WTC11 (cell line): ENCODE results near the gene MRPL34. TPM values are rescaled to one million over a fixed set of nuclear protein-coding genes. Genes with fewer than 3 reads are reported as not detected.

Experiments
- ATAC-seq: fragments of 200-7000 bp; cut with Tn5 transposase; 2 replicates; pipeline ENCODE4 v1.10.0; 2021; ENCODE audit warnings: mild to moderate bottlenecking, moderate library complexity
- CTCF ChIA-PET: fragments of 300-600 bp; sonication (Branson Sonifier 250); formaldehyde crosslinking; loops from one replicate; lab custom pipeline; 2021; ENCODE audit warnings: antibody characterized with exemption; lab: Charles Lee
- POLR2A ChIA-PET: fragments of 350-600 bp; sonication (Branson Sonifier 250); formaldehyde crosslinking; loops from one replicate; lab custom pipeline; 2021; ENCODE audit warnings: antibody characterized with exemption; lab: Charles Lee
- DNase-seq: peaks from one replicate; pipeline ENCODE4 v3.0.0; 2021; ENCODE audit warnings: low spot score
- H3K27ac Mint-ChIP-seq: 2 replicates; pipeline ENCODE4 v1.8.0; 2021; ENCODE audit warnings: mixed read lengths
- H3K27me3 Mint-ChIP-seq: 2 replicates; pipeline ENCODE4 v1.8.0; 2021; ENCODE audit warnings: low read depth, mild to moderate bottlenecking, moderate library complexity, mixed read lengths
- H3K36me3 Mint-ChIP-seq: 2 replicates; pipeline ENCODE4 v1.8.0; 2021; ENCODE audit warnings: mixed read lengths
- H3K4me1 Mint-ChIP-seq: 2 replicates; pipeline ENCODE4 v1.8.0; 2022; ENCODE audit warnings: mixed read lengths
- H3K4me3 Mint-ChIP-seq: 2 replicates; pipeline ENCODE4 v1.8.0; 2021; ENCODE audit warnings: mild to moderate bottlenecking, moderate library complexity, mixed read lengths
- H3K9me3 Mint-ChIP-seq: 2 replicates; pipeline ENCODE4 v1.8.0; 2021; ENCODE audit warnings: mixed read lengths
- CREB1 ChIP-seq: sonication (generic); formaldehyde crosslinking; IDR thresholded peaks from 2 replicates; pipeline ENCODE4 v1.8.0; 2023; ENCODE audit warnings: mild to moderate bottlenecking, missing genetic modification reagents
- CREM ChIP-seq: sonication (generic); formaldehyde crosslinking; IDR thresholded peaks from 2 replicates; pipeline ENCODE4 v1.8.1; 2022; ENCODE audit warnings: mild to moderate bottlenecking, missing genetic modification reagents, moderate library complexity
- EMX1 ChIP-seq: fragments of 250-450 bp; sonication (Bioruptor Pico); IDR thresholded peaks from 2 replicates; pipeline ENCODE4 v1.8.0; 2021; ENCODE audit warnings: mild to moderate bottlenecking
- ESRRA ChIP-seq: sonication (generic); formaldehyde crosslinking; IDR thresholded peaks from 2 replicates; pipeline ENCODE4 v1.8.1; 2022; ENCODE audit warnings: mild to moderate bottlenecking, missing genetic modification reagents, borderline replicate concordance
- FOXJ3 ChIP-seq: sonication (generic); formaldehyde crosslinking; IDR thresholded peaks from 2 replicates; pipeline ENCODE4 v1.9.0; 2021; ENCODE audit warnings: missing genetic modification reagents, mild to moderate bottlenecking, borderline replicate concordance
- MXD4 ChIP-seq: fragments of 250-450 bp; sonication (Bioruptor Pico); IDR thresholded peaks from 2 replicates; pipeline ENCODE4 v1.8.0; 2021; ENCODE audit warnings: mild to moderate bottlenecking, moderate library complexity, borderline replicate concordance
- MYBL2 ChIP-seq: sonication (generic); formaldehyde crosslinking; IDR thresholded peaks from 2 replicates; pipeline ENCODE4 v1.8.1; 2023; ENCODE audit warnings: mild to moderate bottlenecking, moderate library complexity, missing genetic modification reagents
- NFATC4 ChIP-seq: fragments of 250-450 bp; sonication (Bioruptor Pico); IDR thresholded peaks from 2 replicates; pipeline ENCODE4 v1.9.0; 2021; ENCODE audit warnings: mild to moderate bottlenecking
- NFYB ChIP-seq: sonication (generic); formaldehyde crosslinking; conservative IDR thresholded peaks from 2 replicates; pipeline ENCODE4 v1.8.0; 2022; ENCODE audit warnings: low read depth, missing genetic modification reagents
- NR2C2 ChIP-seq: sonication (generic); formaldehyde crosslinking; IDR thresholded peaks from 2 replicates; pipeline ENCODE4 v1.8.0; 2022; ENCODE audit warnings: mild to moderate bottlenecking, missing genetic modification reagents
- PRRX2 ChIP-seq: fragments of 250-450 bp; sonication (Bioruptor Pico); IDR thresholded peaks from 2 replicates; pipeline ENCODE4 v1.8.0; 2021; ENCODE audit warnings: mild to moderate bottlenecking
- SOX15 ChIP-seq: fragments of 250-450 bp; sonication (Bioruptor Pico); IDR thresholded peaks from 2 replicates; pipeline ENCODE4 v1.9.0; 2021; ENCODE audit warnings: mild to moderate bottlenecking
- SP1 ChIP-seq: sonication (generic); formaldehyde crosslinking; conservative IDR thresholded peaks from 2 replicates; pipeline ENCODE4 v1.8.1; 2022; ENCODE audit warnings: missing genetic modification reagents
- TEAD1 ChIP-seq: sonication (generic); formaldehyde crosslinking; IDR thresholded peaks from 2 replicates; pipeline ENCODE4 v1.8.0; 2022; ENCODE audit warnings: mild to moderate bottlenecking, missing genetic modification reagents
- TEAD4 ChIP-seq: sonication (generic); formaldehyde crosslinking; IDR thresholded peaks from 2 replicates; pipeline ENCODE4 v1.8.0; 2022; ENCODE audit warnings: mild to moderate bottlenecking, missing genetic modification reagents
- ZBTB21 ChIP-seq: sonication (generic); formaldehyde crosslinking; IDR thresholded peaks from 2 replicates; pipeline ENCODE4 v1.8.1; 2023; ENCODE audit warnings: mild to moderate bottlenecking, missing genetic modification reagents, borderline replicate concordance
- ZNF263 ChIP-seq: sonication (generic); formaldehyde crosslinking; IDR thresholded peaks from 2 replicates; pipeline ENCODE4 v1.8.1; 2022; ENCODE audit warnings: low read depth, mild to moderate bottlenecking, moderate library complexity, missing genetic modification reagents
- total RNA-seq: library from RNA; stranded (reverse); gene quantifications from 3 replicates; pipeline ENCODE4 v1.2.3, GENCODE V29; 2021
- TF ChIP-seq, protein P1 (sequence below): sonication (generic); formaldehyde crosslinking; IDR thresholded peaks from 2 replicates; pipeline ENCODE4 v1.8.0; 2023; ENCODE audit warnings: missing genetic modification reagents, mild to moderate bottlenecking, borderline replicate concordance
- TF ChIP-seq, protein P2 (sequence below): fragments of 250-450 bp; sonication (Bioruptor Pico); IDR thresholded peaks from 2 replicates; pipeline ENCODE4 v1.9.0; 2021; ENCODE audit warnings: mild to moderate bottlenecking
- TF ChIP-seq, protein P3 (sequence below): sonication (generic); formaldehyde crosslinking; IDR thresholded peaks from 2 replicates; pipeline ENCODE4 v1.8.0; 2022; ENCODE audit warnings: mild to moderate bottlenecking, missing genetic modification reagents
- TF ChIP-seq, protein P4 (sequence below): sonication (generic); formaldehyde crosslinking; IDR thresholded peaks from 2 replicates; pipeline ENCODE4 v1.8.0; 2022; ENCODE audit warnings: mild to moderate bottlenecking, missing genetic modification reagents
- TF ChIP-seq, protein P5 (sequence below): sonication (generic); formaldehyde crosslinking; IDR thresholded peaks from 2 replicates; pipeline ENCODE4 v1.8.0; 2022; ENCODE audit warnings: missing genetic modification reagents
- TF ChIP-seq, protein P6 (sequence below): sonication (generic); formaldehyde crosslinking; IDR thresholded peaks from 2 replicates; pipeline ENCODE4 v1.8.1; 2023; ENCODE audit warnings: mild to moderate bottlenecking, missing genetic modification reagents, moderate library complexity
- TF ChIP-seq, protein P7 (sequence below): fragments of 250-450 bp; sonication (Bioruptor Pico); IDR thresholded peaks from 2 replicates; pipeline ENCODE4 v1.9.0; 2021; ENCODE audit warnings: moderate library complexity, mild to moderate bottlenecking, inconsistent platforms, borderline replicate concordance

Gene MRPL34
- total RNA-seq, 1 experiment from 2014 or later = 130 TPM

DNA sequence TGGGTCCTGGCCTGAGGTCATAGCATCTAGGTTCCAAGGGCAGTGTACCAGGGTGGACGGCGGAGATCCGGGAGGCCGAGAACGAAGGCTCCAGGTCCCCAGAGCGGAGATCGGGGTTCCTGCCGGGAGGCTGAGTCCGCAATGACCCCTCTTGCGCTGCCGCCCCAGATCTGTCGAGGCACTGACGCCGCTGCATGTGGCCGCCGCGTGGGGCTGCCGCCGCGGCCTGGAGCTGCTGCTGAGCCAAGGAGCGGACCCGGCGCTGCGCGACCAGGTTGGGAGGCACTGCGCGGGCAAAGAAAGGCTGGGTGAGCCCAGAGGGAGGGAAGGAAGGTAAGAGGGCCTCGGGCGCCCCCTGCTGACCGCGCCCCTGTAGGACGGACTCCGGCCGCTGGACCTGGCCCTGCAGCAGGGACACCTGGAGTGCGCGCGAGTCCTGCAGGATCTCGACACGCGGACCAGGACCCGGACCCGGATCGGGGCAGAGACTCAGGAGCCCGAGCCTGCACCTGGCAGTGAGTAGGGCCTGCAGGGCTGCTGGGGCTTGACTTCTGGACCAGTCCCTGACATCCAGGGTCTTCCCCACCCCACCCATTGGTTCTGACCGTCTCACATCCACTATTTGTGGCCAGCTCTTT lies 23.1 kb upstream of the MRPL34 start:
- Mint-ChIP-seq H3K4me3 (peak overlapping the region; percentile 70), H3K9me3 (no peaks in the 10 kb centered on the region), H3K27ac (no peak overlapping the region), H3K4me1 (peaks cover 3% of the 10 kb centered on the region; the same call in 1 of the 2 replicates), H3K36me3 (peaks cover 12% of the 10 kb centered on the region), H3K27me3 (peaks cover 6% of the 10 kb centered on the region)
- DNase-seq = peak; percentile 92
- peak; percentile 91 for ATAC-seq
- ChIA-PET CTCF (interaction anchor here (0.5 to 5.3 kb wide), 21 partner anchors 9 to 430 kb away, joined by 3 to 29 read pairs (median 5); partner anchors contain the start of genes BABAM1, OCEL1 and USE1), POLR2A (interaction anchor here (1.5 to 2.7 kb wide), 3 partner anchors 15 to 56 kb away, joined by 4 to 13 read pairs (median 4); partner anchors contain the start of genes BABAM1 and OCEL1)
- TF ChIP-seq, protein P1, sequence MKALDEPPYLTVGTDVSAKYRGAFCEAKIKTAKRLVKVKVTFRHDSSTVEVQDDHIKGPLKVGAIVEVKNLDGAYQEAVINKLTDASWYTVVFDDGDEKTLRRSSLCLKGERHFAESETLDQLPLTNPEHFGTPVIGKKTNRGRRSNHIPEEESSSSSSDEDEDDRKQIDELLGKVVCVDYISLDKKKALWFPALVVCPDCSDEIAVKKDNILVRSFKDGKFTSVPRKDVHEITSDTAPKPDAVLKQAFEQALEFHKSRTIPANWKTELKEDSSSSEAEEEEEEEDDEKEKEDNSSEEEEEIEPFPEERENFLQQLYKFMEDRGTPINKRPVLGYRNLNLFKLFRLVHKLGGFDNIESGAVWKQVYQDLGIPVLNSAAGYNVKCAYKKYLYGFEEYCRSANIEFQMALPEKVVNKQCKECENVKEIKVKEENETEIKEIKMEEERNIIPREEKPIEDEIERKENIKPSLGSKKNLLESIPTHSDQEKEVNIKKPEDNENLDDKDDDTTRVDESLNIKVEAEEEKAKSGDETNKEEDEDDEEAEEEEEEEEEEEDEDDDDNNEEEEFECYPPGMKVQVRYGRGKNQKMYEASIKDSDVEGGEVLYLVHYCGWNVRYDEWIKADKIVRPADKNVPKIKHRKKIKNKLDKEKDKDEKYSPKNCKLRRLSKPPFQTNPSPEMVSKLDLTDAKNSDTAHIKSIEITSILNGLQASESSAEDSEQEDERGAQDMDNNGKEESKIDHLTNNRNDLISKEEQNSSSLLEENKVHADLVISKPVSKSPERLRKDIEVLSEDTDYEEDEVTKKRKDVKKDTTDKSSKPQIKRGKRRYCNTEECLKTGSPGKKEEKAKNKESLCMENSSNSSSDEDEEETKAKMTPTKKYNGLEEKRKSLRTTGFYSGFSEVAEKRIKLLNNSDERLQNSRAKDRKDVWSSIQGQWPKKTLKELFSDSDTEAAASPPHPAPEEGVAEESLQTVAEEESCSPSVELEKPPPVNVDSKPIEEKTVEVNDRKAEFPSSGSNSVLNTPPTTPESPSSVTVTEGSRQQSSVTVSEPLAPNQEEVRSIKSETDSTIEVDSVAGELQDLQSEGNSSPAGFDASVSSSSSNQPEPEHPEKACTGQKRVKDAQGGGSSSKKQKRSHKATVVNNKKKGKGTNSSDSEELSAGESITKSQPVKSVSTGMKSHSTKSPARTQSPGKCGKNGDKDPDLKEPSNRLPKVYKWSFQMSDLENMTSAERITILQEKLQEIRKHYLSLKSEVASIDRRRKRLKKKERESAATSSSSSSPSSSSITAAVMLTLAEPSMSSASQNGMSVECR (CRISPR knock-in tag) = peak; percentile 98
- TF ChIP-seq NFATC4 (CRISPR knock-in tag) (no peak), ESRRA (CRISPR knock-in tag) (peak; percentile 96; the same call in 1 of the 2 replicates), ZNF263 (CRISPR knock-in tag) (0 out of 2 replicates have a peak, but pooled peaks have one; percentile 48), TEAD4 (peak; percentile 93), FOXJ3 (CRISPR knock-in tag) (no peak), EMX1 (no peak), PRRX2 (CRISPR knock-in tag) (0 out of 2 replicates have a peak, but pooled peaks have one; percentile 51), NFYB (peak; percentile 52; the same call in 1 of the 2 replicates), CREB1 (CRISPR knock-in tag) (peak; percentile 83; the same call in 1 of the 2 replicates), ZBTB21 (peak; percentile 90), MXD4 (CRISPR knock-in tag) (no peak), CREM (CRISPR knock-in tag) (no peak), MYBL2 (CRISPR knock-in tag) (peak; percentile 93), SOX15 (CRISPR knock-in tag) (no peak), SP1 (CRISPR knock-in tag) (peak; percentile 53), NR2C2 (peak; percentile 84; the same call in 1 of the 2 replicates), TEAD1 (CRISPR knock-in tag) (peak; percentile 95)
- TF ChIP-seq, protein P2, sequence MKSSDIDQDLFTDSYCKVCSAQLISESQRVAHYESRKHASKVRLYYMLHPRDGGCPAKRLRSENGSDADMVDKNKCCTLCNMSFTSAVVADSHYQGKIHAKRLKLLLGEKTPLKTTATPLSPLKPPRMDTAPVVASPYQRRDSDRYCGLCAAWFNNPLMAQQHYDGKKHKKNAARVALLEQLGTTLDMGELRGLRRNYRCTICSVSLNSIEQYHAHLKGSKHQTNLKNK (CRISPR knock-in tag) = no peak
- TF ChIP-seq, protein P3, sequence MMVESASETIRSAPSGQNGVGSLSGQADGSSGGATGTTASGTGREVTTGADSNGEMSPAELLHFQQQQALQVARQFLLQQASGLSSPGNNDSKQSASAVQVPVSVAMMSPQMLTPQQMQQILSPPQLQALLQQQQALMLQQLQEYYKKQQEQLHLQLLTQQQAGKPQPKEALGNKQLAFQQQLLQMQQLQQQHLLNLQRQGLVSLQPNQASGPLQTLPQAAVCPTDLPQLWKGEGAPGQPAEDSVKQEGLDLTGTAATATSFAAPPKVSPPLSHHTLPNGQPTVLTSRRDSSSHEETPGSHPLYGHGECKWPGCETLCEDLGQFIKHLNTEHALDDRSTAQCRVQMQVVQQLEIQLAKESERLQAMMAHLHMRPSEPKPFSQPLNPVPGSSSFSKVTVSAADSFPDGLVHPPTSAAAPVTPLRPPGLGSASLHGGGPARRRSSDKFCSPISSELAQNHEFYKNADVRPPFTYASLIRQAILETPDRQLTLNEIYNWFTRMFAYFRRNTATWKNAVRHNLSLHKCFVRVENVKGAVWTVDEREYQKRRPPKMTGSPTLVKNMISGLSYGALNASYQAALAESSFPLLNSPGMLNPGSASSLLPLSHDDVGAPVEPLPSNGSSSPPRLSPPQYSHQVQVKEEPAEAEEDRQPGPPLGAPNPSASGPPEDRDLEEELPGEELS (CRISPR knock-in tag) = peak; percentile 84
- TF ChIP-seq, protein P4, sequence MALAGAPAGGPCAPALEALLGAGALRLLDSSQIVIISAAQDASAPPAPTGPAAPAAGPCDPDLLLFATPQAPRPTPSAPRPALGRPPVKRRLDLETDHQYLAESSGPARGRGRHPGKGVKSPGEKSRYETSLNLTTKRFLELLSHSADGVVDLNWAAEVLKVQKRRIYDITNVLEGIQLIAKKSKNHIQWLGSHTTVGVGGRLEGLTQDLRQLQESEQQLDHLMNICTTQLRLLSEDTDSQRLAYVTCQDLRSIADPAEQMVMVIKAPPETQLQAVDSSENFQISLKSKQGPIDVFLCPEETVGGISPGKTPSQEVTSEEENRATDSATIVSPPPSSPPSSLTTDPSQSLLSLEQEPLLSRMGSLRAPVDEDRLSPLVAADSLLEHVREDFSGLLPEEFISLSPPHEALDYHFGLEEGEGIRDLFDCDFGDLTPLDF = peak; percentile 89
- TF ChIP-seq, protein P5, sequence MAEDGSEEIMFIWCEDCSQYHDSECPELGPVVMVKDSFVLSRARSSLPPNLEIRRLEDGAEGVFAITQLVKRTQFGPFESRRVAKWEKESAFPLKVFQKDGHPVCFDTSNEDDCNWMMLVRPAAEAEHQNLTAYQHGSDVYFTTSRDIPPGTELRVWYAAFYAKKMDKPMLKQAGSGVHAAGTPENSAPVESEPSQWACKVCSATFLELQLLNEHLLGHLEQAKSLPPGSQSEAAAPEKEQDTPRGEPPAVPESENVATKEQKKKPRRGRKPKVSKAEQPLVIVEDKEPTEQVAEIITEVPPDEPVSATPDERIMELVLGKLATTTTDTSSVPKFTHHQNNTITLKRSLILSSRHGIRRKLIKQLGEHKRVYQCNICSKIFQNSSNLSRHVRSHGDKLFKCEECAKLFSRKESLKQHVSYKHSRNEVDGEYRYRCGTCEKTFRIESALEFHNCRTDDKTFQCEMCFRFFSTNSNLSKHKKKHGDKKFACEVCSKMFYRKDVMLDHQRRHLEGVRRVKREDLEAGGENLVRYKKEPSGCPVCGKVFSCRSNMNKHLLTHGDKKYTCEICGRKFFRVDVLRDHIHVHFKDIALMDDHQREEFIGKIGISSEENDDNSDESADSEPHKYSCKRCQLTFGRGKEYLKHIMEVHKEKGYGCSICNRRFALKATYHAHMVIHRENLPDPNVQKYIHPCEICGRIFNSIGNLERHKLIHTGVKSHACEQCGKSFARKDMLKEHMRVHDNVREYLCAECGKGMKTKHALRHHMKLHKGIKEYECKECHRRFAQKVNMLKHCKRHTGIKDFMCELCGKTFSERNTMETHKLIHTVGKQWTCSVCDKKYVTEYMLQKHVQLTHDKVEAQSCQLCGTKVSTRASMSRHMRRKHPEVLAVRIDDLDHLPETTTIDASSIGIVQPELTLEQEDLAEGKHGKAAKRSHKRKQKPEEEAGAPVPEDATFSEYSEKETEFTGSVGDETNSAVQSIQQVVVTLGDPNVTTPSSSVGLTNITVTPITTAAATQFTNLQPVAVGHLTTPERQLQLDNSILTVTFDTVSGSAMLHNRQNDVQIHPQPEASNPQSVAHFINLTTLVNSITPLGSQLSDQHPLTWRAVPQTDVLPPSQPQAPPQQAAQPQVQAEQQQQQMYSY (CRISPR knock-in tag) = peak; percentile 62; the same call in 1 of the 2 replicates
- TF ChIP-seq, protein P6, sequence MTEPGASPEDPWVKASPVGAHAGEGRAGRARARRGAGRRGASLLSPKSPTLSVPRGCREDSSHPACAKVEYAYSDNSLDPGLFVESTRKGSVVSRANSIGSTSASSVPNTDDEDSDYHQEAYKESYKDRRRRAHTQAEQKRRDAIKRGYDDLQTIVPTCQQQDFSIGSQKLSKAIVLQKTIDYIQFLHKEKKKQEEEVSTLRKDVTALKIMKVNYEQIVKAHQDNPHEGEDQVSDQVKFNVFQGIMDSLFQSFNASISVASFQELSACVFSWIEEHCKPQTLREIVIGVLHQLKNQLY = no peak
- TF ChIP-seq, protein P7, sequence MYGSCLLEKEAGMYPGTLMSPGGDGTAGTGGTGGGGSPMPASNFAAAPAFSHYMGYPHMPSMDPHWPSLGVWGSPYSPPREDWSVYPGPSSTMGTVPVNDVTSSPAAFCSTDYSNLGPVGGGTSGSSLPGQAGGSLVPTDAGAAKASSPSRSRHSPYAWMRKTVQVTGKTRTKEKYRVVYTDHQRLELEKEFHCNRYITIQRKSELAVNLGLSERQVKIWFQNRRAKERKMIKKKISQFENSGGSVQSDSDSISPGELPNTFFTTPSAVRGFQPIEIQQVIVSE (CRISPR knock-in tag) = no peak
